Measurements from ENCODE around the gene WDR6. TPM values are rescaled to one million over a fixed set of nuclear protein-coding genes. Genes with fewer than 3 reads are reported as not detected.
A peak's percentile ranks its signal among the peaks of the same experiment; 100 is the strongest.

The WDR6 gene
- total RNA-seq, 1 donor from 2014 or later: 409 TPM

GRCh38 chr3:49021813-49022687, 14.9 kb downstream of the WDR6 start, which contains the start of gene NDUFAF3:
Gene NDUFAF3, plus strand, starts transcription at chr3:49022121. Its CDS starts 24 bp downstream, at chr3:49022145.
- Mint-ChIP-seq H3K27ac (peak within 1 kb of the TSS; percentile 98), H3K4me1 (peaks cover 36% of the 10 kb centered on the region), H3K4me3 (peak within 1 kb of the TSS; percentile 94), H3K27me3 (ENCODE audit: low read depth) (no peaks in the 10 kb centered on the region), H3K9me3 (no peaks in the 10 kb centered on the region), H3K36me3 (peaks cover 14% of the 10 kb centered on the region)
- peak; percentile 94 for TF ChIP-seq CTCF (IDR thresholded peaks at IDR 0.05; ENCODE audit: unreplicated experiment)
- DNase-seq (ENCODE audit: low spot score in 2 of 2, unreplicated experiment in 2 of 2): peak; percentile 81 to 96

- Mint-ChIP-seq H3K4me1 (peaks cover 34% of the 10 kb centered on the region), H3K36me3 (peaks cover 14% of the 10 kb centered on the region), H3K4me3 (peak overlapping the region; percentile 94), H3K27ac (peak overlapping the region; percentile 97), H3K27me3 (ENCODE audit: low read depth) (no peaks in the 10 kb centered on the region), H3K9me3 (no peaks in the 10 kb centered on the region)
- DNase-seq (ENCODE audit: low spot score in 2 of 2, unreplicated experiment in 2 of 2): no peak
- TF ChIP-seq CTCF (IDR thresholded peaks at IDR 0.05; ENCODE audit: unreplicated experiment): no peak
Observed at GRCh38 chr3:49022688-49023171, 15.5 kb downstream of the WDR6 start.

- H3K9me3 Mint-ChIP-seq: no peaks in the 10 kb centered on the region
- H3K36me3 Mint-ChIP-seq: peaks cover 14% of the 10 kb centered on the region
- H3K4me1 Mint-ChIP-seq: peaks cover 38% of the 10 kb centered on the region
- peak overlapping the region; percentile 94 for H3K4me3 Mint-ChIP-seq
- DNase-seq (ENCODE audit: low spot score in 2 of 2, unreplicated experiment in 2 of 2): no peak
- no peaks in the 10 kb centered on the region for H3K27me3 Mint-ChIP-seq (ENCODE audit: low read depth)
- no peak overlapping the region for H3K27ac Mint-ChIP-seq
- no peak for TF ChIP-seq CTCF (IDR thresholded peaks at IDR 0.05; ENCODE audit: unreplicated experiment)
Observed at GRCh38 chr3:49023775-49024174, 16.6 kb downstream of the WDR6 start.

- TF ChIP-seq CTCF (IDR thresholded peaks at IDR 0.05; ENCODE audit: unreplicated experiment): no peak
- Mint-ChIP-seq H3K27me3 (ENCODE audit: low read depth) (no peaks in the 10 kb centered on the region), H3K36me3 (peaks cover 14% of the 10 kb centered on the region), H3K9me3 (no peaks in the 10 kb centered on the region), H3K4me1 (peaks cover 42% of the 10 kb centered on the region), H3K27ac (no peak overlapping the region), H3K4me3 (no peak overlapping the region)
- DNase-seq (ENCODE audit: low spot score in 2 of 2, unreplicated experiment in 2 of 2): no peak
Observed at GRCh38 chr3:49024449-49024848, 17.3 kb downstream of the WDR6 start.

GRCh38 chr3:49025005-49025792, 18.0 kb downstream of the WDR6 start:
- H3K4me1 Mint-ChIP-seq: peaks cover 37% of the 10 kb centered on the region
- no peak overlapping the region for H3K27ac Mint-ChIP-seq
- H3K9me3 Mint-ChIP-seq: no peaks in the 10 kb centered on the region
- DNase-seq (ENCODE audit: low spot score in 2 of 2, unreplicated experiment in 2 of 2): no peak
- H3K36me3 Mint-ChIP-seq: peaks cover 14% of the 10 kb centered on the region
- no peak for TF ChIP-seq CTCF (IDR thresholded peaks at IDR 0.05; ENCODE audit: unreplicated experiment)
- no peaks in the 10 kb centered on the region for H3K27me3 Mint-ChIP-seq (ENCODE audit: low read depth)
- H3K4me3 Mint-ChIP-seq: no peak overlapping the region
